Activated CD4-positive, CD25-positive, alpha-beta regulatory T cell treated with anti-CD3 and anti-CD28 coated beads, Interleukin-2, amount 50 U/mL, for 16 hours (primary cell): ENCODE results near the gene ZC3HAV1L.
"Not testable (repeated sequence)": the region's sequence is repeated elsewhere in the genome, so short reads cannot be mapped to it uniquely, and the experiment has no call there.

Source experiments
- DNase-seq: peaks from one replicate; pipeline ENCODE4 v3.0.0-alpha.2; 2020; ENCODE audit warnings: low read depth, low spot score

The ZC3HAV1L gene

DNA sequence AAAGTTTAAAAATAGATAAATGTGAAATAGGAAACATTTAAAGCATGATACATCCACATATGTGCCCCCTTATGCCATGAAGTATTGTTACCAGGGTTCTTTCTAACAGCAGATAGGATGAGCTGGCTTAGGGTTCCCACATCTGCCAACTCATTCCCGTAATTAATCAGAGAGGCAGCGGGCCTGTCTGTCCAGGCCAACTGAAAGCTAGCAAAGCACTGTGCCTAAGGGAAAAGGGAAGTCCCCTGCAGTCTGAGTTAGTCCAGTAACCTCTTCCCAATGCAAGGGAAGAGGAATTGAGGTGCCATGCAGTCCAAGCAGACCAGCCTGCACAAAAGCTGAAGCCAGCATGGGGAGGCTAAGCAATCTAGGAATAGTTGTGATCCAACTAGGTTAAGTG is 18.3 kb upstream of the ZC3HAV1L start:
- no peak for DNase-seq

DNA sequence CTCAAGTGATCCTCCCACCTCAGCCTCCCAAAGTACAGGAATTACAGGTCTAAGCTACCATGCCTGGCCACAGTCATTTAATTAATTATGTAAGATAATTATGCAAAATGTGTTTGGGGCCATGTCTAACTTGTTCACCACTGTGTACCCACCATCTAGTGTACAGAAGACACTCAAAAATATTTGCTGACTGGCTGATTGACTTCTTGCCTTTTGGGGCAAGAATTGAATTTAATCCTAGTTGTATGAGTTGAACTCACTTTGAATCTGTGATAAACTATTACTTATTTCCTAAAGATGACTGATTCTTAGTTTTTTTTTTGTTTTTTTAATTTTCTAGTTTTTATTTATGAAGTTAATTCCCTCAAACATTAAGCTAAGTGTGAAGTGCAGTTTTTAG is 15.8 kb upstream of the ZC3HAV1L start:
- no peak for DNase-seq

DNA sequence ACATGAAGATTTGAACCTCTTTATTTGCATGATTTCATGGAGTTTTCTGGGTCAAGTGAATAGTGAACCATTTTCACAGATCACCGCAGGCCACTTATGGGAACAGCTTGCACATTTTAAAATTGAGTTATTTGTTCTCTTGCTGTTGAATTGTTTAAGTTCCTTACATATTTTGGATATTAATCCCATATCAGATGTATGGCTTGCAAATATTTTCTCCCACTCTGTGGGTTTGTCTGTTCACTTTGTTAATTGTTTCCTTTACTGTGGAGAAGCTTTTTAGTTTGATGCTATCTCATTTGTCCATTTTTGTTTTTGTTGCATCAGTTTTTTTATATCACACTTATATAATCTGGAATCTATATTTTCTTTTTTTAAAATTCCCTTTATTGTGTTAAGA is 14.1 kb upstream of the ZC3HAV1L start:
- DNase-seq: no peak

DNA sequence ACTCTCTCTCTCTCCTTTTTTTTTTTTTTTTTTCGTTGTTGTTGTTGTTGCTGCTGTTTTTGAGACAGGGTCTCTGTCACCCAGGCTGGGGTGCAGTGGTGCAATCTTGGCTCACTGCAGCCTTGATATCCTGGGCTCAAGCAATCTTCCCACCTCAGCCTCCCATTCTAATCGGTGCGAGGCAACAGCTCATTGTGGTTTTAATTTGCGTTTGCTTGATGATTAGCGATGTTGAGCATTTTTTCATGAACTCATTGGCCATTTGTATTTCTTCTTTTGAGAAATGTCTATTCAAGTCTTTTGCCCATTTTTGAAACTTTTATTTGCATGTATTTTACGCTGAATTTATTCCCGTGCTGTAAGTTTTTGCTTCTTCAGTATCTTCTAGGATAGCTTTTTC is 13.3 kb upstream of the ZC3HAV1L start:
- no peak for DNase-seq

DNA sequence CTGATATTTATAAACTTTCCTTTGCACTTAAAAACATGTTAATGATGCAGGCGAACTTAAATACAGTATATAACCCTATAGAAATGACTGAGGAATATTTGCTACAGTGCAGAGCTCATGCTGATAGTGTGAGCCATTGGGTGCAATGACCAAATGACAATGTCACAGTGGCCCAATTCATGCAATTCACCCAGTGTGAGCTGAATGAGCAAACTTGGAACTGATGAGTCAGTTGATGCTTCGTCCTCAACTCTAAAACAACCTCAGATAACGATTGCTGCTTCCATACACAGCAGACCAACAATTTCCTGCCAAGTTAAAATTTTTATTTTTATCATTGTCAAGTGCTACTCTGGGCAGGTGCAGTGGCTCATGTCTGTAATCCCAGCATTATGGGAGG is 12.1 kb upstream of the ZC3HAV1L start:
- no peak for DNase-seq

DNA sequence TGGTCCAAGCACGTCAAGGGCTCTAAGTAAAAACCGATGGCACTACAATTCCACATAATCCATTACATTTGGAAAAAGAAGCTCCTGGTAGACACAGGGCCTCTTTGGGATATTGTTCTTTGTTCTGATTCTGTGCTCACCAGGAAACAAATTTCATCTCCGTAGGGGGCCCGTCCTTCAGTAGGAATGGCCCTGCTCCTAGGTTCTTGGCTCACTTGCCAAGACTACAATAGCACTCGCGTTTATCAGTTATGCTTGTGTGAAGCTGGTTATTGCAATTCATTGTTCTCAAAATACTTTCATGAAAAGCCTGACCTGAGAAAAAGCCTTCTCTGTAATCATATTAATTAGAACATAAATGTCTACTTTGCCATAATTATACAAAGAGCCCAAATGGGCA is 10.3 kb upstream of the ZC3HAV1L start:
- no peak for DNase-seq

DNA sequence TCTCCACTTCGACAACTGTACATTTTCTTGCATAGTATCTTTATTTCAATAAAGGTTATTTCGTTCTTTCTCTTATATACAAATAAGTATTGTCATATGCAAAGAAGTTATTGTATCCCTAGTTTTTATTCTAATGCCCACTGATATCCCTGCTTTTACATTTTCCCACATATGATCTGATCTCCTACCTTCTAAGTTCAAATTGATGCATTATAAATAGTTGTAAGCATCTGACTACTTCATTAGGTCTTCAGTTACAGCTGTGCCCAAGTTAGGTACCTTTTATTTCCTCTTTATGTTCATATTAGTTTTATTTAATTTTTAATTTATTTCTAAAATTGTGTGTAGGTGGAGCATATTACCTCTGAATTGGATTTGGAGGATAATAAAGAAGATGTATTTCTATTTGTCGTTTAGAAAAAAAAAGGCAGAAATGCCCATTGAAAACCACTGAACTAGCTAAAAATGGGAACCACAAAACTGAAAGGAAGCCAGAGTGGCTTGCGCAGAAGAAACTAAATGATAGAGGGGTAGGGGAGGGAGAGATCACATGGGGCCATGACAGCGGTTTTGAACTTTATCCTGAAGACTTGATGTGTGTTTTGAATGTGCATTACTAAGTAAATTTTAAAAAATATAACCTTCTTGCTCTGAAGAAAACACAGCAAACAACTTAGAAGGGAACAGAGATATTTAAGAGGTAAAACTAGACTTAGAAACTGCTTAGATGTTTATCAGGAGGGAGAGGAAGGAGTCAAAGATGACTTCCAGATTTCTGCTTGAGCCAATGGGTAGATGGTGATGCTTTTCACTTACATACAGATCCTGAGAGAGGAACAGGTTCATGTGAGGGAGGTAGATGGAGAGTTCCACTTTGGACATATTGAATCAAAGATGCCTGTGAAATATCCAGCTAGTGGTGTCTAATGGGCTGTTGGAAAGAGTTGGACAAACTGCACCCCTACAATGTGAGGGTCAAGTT is 9.3 kb upstream of the ZC3HAV1L start:
- DNase-seq: no peak

DNA sequence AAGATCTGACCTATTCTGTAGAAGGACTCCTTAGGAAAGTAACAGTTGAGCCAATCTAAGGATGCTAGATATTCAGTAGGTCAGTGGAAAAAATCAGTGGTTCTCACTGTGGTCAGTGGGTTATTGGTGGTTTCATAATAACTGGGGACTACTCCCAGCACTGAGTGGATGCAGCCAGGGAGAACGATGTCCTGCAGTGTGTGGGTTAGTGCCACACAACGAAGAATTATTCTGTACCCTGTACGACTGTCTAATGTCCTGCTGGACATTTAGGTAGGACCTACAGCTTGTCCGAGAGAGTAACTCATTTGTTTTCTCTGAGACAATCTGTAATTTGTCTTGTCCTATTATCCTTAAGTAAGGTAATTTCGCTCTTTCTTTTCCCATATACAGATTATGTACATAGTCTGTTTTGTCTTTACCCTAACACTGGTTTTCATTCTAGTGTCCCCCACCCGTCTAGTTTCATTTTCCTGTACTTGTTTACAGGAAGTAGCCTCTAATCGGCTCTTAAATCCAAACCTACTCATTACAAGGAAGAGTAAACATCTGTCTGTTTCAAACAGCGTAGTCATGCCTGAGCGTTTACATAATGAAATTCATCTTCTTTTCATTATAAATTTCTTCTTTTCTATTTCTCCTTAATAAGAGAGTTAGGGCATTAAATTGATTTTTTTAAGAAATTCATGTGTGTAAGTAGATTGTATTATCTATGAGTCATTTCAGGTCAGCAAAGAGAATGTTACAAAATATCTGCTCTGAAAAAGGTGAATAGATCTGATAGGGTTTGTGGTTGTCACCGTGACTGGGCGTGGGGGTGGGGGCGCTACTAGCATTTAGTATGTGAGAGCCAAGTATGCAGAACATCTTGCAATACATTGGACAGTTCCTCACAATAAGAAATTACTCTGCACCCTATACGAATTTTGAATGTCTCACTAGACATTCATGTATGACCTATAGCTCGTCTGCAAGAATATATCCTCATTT is 8.3 kb upstream of the ZC3HAV1L start:
- peak; percentile 53 for DNase-seq

DNA sequence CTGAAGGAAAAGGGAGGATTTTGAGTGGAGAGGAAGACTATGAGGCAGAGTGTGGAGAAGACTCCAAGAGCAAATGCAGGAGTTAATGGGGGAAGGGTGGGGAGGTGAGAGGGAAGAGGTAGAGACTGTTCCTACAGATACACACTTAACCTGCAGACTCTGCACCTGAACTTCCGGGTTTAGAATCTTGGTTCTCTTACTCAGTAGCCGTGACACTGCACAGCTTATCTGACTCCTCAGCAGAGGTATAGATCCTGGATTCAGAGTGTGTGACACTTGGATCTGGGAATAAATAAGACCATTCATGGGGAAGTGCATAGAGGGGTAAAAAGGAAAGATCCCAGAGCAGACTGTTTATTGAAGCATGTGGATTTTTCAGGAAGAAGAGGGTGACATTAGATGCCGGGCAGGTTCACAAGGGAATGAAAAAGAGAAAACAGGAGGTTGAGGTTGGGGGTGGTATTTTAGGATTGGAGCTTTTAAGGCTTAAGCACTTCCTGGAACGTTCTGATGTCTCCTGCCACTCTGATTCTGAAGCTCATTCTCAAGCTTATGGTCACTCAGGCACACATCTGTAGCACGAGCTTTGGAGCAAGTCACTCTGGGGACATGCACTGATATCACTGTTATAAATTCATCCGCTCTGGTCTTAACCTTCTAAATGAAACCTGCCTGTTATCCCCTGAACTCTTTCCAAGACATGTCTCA is 5.7 kb upstream of the ZC3HAV1L start:
- no peak for DNase-seq

DNA sequence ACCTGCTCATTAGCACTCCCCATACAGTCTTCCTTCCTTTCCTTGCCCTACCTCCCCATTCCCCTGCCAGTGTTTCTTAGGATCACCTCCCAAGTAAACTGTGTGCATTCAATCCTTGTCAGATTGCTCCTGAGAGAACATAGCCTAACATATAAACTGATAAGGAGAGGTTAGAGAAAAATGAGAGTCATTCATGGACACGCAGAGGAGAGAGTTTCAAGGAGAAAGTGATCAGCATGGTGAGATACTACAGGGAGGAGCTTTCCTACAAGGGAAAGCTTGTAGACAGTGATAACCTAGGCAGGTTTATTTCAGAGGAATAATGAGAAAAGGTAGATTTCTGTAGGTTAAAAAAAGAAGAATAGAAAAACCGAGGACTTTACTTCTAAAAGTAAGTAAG is 2.8 kb upstream of the ZC3HAV1L start:
- DNase-seq: no peak

DNA sequence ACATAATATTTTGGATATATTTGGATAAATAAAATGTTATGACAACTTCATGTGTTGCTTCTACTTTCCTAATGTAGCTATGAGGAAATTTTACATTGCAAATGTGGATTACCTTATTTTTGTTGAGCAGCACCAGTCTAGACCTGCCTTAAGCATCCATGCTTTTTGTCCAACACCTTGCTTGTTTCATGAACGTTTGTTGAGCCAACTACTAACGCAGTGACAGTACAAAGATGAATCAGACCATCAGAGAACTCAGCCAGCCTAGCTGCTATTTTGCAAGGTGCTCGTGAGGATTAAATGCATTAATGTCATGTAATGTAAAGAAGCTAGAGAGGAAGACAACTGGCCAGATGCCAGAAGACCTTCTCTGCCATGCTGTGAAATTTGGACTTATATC is 1.1 kb upstream of the ZC3HAV1L start:
- DNase-seq: no peak

DNA sequence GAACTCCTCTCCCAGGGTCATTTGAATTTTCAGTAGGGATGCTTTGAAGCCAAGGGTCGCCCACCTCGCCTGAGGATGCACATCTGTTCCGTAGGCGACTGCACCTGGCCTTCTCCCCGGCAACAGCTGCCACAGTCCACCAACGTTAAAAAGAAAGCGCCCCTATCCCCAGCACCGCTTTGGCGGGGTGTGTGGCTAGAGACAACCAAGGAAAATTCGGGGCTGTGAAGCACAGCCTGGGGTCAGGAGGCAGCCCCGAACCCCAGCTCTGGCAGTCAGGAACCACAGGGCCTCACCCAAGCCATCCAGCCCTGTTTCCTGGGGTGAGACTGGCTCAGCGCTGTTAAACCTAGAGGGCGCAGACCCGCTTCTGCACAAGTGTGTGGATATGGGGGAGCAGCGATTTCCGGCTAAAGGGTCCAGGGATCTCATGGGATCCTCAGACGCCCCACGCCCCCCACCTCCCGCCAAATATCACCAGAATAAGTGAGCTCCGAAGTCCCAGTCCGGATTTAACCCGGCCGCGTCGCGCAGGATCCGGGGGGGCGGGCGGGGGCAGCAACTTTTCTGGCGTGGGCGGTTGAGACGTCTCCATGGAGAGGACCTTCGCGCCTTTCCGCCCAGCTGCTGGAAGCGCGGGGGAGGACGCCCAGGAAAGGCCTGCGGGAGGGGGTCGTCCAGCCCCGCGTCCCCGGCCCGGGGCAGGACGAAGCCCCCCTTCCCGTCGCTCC is 822 bp downstream of the ZC3HAV1L start:
- DNase-seq: no peak

DNA sequence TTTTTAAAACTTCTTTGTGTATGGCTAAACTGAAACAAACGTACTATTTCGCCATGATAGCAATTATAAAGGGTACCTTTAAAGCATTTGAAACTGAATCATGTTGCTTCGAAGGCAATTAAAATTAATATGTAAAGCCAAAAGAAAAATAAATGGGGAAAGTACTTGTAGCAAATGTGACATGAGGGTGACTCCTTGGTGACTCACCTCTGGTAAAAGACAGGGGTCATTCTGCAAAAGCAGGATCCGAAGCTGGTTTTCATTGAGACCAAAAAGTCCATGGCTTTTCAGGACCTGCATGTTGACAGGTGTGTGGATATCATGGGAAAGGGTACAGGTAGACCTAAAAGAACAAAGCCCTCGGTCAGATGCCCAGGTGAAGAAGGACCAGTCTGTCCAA is 1.5 kb downstream of the ZC3HAV1L start:
- no peak for DNase-seq

DNA sequence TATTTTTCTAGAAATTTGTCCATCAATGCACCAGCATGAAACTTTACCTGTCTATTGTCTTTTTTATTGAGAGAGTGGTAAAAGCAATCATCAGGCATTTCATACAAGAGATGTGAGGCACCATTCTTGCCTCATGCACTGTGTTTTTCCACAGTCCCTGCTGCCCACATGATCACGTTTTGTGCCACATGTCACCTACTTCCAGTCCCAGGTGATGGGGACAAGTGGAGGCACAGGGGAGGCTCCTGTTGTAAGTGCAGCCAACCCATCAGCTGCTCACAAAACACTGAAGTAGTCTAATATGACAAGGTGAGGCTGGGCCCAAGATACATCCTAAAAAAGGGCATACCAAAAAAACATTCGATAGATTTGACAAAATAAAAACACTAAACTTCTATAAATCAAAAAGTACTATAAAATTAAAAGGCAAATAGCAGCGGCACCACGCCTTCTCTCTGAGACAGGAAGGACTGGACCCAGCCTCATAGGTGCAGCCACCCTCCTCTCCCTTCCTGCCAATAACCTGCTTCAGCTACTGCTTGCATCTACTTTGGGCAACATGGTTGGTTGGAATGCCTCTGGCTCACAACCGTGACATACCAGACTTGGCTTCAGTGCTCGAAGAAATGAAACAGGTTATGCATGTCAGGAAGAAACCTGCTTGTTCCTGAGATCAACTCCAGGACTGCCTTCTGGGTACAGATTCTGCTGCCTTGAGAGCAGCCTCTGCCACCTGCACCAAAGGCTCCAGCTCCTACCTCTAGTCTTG is 2.3 kb downstream of the ZC3HAV1L start:
- no peak for DNase-seq

DNA sequence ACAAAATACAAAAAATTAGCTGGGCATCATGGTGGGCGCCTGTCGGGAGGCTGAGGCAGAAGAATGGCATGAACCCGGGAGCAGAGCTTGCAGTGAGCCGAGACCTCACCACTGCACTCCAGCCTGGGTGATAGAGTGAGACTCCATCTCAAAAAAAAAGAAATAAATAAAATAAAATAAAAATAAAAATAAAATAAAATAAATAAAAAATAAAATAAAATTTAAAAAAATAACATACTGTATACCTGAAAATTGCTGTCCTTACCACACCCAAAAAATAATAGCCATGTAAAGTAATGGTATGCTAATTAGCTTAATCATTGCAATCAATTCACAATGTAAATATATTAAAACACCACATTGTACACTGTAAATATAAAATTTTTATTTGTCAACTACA is 3.4 kb downstream of the ZC3HAV1L start:
- DNase-seq: no peak

DNA sequence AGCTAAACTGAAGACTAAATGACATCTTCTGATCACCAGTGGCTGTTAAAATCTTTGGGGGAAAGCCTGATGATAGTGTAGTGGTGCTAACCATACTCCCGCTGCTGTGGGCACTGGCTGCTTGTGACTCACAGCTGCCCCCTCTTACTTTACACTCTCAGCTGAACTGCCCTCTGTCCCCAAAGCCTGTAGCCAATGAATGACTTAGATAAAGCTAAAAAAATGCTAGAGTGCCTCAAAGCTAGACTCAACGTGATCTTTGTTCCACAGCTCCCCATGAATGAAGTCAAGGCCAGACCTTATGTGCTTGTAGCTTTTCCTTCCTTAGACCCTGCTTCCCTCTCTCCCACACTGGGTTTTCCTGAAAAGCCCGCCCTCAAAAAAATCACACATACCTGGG is 6.5 kb downstream of the ZC3HAV1L start:
- DNase-seq: no peak

DNA sequence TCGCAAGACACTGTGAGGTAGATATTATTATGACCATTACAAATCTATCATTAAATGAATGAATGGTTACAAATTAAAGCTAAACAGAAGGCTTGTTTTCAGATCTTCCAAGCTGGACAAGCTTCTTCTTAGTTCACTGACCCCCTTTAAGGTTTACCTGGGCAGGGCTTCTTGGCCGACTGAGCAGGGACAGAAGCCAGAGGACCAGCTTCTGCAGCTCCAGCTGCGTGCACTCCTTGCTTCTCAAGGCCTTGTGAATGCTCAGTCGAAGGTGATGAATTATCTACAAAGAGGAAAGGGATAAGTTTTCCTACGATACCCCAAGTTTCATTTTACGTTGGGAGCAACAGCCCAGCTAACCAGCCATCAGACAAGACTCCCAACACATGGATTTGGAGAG is 9.3 kb downstream of the ZC3HAV1L start:
- DNase-seq: no peak

DNA sequence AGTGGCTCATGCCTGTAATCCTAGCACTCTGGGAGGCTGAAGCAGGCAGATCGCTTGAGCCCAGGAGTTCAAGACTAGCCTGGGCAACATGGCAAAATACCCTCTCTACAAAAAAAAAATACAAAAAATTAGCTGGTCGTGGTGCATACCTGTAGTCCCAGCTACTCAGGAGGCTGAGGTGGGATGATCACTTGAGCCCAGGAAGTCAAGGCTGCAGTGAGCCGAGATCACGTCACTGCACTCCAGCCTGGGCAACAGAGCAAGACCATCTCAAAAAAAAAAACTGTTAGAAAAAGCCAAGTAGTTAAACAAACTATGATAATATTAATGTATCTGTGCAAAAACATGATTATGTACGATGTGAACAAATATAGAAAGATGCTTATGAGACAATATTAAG is 10.0 kb downstream of the ZC3HAV1L start:
- not testable (repeated sequence) for DNase-seq

DNA sequence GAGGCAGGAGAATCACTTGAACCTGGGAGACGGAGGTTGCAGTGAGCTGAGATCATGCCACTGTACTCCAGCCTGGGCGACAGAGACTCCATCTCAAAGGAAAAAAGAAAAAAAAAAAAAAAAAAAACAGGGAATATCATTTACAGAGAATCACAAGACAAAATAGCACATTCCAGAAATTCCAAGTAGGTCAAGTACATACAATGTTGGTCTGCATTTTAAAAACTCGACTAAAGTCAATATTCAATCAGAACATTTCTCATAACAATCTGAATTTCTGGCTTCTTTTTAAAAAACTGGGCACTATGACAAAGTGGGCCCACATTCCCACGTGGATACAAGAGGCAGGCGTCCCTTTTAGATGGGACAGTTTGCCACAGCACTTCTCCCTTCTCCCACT is 12.8 kb downstream of the ZC3HAV1L start:
- DNase-seq: no peak

DNA sequence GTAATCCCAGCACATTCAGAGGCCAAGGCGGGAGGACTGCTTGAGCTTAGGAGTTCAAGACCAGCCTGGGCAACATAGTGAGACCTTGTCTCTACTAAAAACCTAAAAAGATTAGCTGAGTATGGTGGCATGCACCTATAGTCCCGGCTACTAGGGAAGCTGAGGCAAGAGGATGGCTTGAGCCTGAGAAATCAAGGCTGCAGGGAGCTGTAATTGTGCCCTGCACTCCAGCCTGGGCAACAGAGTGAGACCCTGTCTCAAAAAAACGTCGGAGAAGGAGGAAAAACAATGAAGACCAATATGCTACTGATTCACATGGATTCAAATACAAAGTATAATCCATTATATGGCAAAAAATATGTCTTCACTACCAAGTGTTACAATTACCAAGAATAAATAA is 13.6 kb downstream of the ZC3HAV1L start:
- no peak for DNase-seq
